Mesodermal cell (in vitro differentiated cells): ENCODE results near the gene NPTXR.

ENCODE experiments used
- H3K27ac ChIP-seq: 2 replicates; pipeline ENCODE4 v1.7.0; 2013; ENCODE audit warnings: mild to moderate bottlenecking, low read depth, low read length, moderate library complexity; ENCODE audit not compliant: severe bottlenecking
- H3K36me3 ChIP-seq: 2 replicates; pipeline ENCODE4 v1.7.1; 2013; ENCODE audit warnings: mild to moderate bottlenecking, low read length, moderate library complexity; ENCODE audit not compliant: control insufficient read depth, insufficient read depth
- H3K4me1 ChIP-seq: one replicate; pipeline ENCODE4 v1.7.1; 2013; ENCODE audit warnings: mild to moderate bottlenecking, low read length; ENCODE audit not compliant: insufficient read depth, control insufficient read depth, poor library complexity, severe bottlenecking
- H3K4me3 ChIP-seq: 2 replicates; pipeline ENCODE4 v1.7.0; 2013; ENCODE audit warnings: low read length, control low read depth, mild to moderate bottlenecking; ENCODE audit not compliant: insufficient read depth, poor library complexity, severe bottlenecking; ENCODE audit errors: extremely low read depth
- H3K9me3 ChIP-seq: 2 replicates; pipeline ENCODE4 v1.7.1; 2013; ENCODE audit warnings: mild to moderate bottlenecking, low read length, moderate library complexity; ENCODE audit not compliant: control insufficient read depth
- WGBS, 2 experiments: methylation state at CpG; one replicate each; pipeline ENCODE4 v1.1.5; 2013; ENCODE audit warnings: missing lambda C conversion rate in 2 of 2; ENCODE audit not compliant: insufficient coverage in 2 of 2; 5-methylcytosine and 5-hydroxymethylcytosine counted together

The NPTXR gene

GRCh38 chr22:38793317-38793716 lies 50.5 kb downstream of the NPTXR start:
- peak overlapping the region; percentile 83 for H3K4me3 ChIP-seq
- H3K4me1 ChIP-seq = peaks cover 8% of the 10 kb centered on the region
- 0 to 70% methylated on average over 2 to 4 of the region's 9 CpGs for WGBS, 2 experiments
- H3K36me3 ChIP-seq = peaks cover 7% of the 10 kb centered on the region
- no peaks in the 10 kb centered on the region for H3K9me3 ChIP-seq
- peak overlapping the region; percentile 52 for H3K27ac ChIP-seq

DNA sequence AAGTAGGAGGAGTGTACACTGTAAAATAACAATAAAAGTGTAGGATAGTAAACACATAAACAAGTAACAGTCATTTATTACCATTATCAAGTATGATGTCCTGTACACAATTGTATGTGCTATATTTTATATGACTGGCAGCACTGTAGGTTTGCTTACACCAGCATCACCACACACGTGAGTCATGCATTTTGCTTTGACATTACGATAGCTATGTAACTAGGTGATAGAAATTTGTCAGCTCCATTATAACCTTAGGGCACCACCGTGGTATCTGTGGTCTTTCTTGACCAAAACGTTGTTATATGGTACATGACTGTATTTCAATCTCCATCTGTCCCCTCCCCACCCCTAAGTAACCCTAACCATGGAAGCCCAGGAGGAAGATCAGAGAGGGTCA lies 51.0 kb downstream of the NPTXR start:
- Histone ChIP-seq H3K4me3 (peak overlapping the region; percentile 83), H3K4me1 (peaks cover 6% of the 10 kb centered on the region), H3K27ac (no peak overlapping the region), H3K36me3 (peaks cover 7% of the 10 kb centered on the region), H3K9me3 (no peaks in the 10 kb centered on the region)
- 100% methylated on average over 1 to 2 of the region's 4 CpGs for WGBS, 2 experiments

GRCh38 chr22:38789606-38790005 lies 54.2 kb downstream of the NPTXR start:
- Histone ChIP-seq H3K4me3 (no peak overlapping the region), H3K9me3 (no peaks in the 10 kb centered on the region), H3K4me1 (peaks cover 8% of the 10 kb centered on the region), H3K36me3 (peaks cover 7% of the 10 kb centered on the region), H3K27ac (no peak overlapping the region)
- WGBS, 2 experiments = 89 to 94% methylated on average over 4 of the region's 4 CpGs

- 80 to 92% methylated on average over 1 to 4 of the region's 6 CpGs for WGBS, 2 experiments
- Histone ChIP-seq H3K9me3 (no peaks in the 10 kb centered on the region), H3K4me3 (no peak overlapping the region), H3K4me1 (peaks cover 8% of the 10 kb centered on the region), H3K27ac (no peak overlapping the region), H3K36me3 (peaks cover 7% of the 10 kb centered on the region)
Observed at GRCh38 chr22:38788846-38789245, 55.0 kb downstream of the NPTXR start.

- H3K4me3 ChIP-seq = no peak overlapping the region
- 92 to 96% methylated on average over 7 to 11 of the region's 16 CpGs for WGBS, 2 experiments
Observed at GRCh38 chr22:38788021-38788816, 55.6 kb downstream of the NPTXR start.

GRCh38 chr22:38786631-38787030 lies 57.2 kb downstream of the NPTXR start:
- no peaks in the 10 kb centered on the region for H3K9me3 ChIP-seq
- H3K36me3 ChIP-seq = peaks cover 11% of the 10 kb centered on the region
- H3K27ac ChIP-seq = no peak overlapping the region
- 100% methylated on average over 1 to 2 of the region's 3 CpGs for WGBS, 2 experiments
- no peak overlapping the region for H3K4me3 ChIP-seq
- H3K4me1 ChIP-seq = peaks cover 17% of the 10 kb centered on the region

More at GRCh38 chr22:38788021-38788816, 55.6 kb downstream of the NPTXR start:
- Histone ChIP-seq H3K9me3 (no peaks in the 10 kb centered on the region), H3K4me1 (peaks cover 10% of the 10 kb centered on the region), H3K36me3 (peaks cover 7% of the 10 kb centered on the region), H3K27ac (no peak overlapping the region)

- no peak overlapping the region for H3K27ac ChIP-seq
- no peak overlapping the region for H3K4me3 ChIP-seq
- H3K36me3 ChIP-seq = peaks cover 18% of the 10 kb centered on the region
- peaks cover 17% of the 10 kb centered on the region for H3K4me1 ChIP-seq
- WGBS, 2 experiments = 89 to 97% methylated on average over 3 to 4 of the region's 5 CpGs
- no peaks in the 10 kb centered on the region for H3K9me3 ChIP-seq
Observed at GRCh38 chr22:38784856-38785255, 59.0 kb downstream of the NPTXR start.

DNA sequence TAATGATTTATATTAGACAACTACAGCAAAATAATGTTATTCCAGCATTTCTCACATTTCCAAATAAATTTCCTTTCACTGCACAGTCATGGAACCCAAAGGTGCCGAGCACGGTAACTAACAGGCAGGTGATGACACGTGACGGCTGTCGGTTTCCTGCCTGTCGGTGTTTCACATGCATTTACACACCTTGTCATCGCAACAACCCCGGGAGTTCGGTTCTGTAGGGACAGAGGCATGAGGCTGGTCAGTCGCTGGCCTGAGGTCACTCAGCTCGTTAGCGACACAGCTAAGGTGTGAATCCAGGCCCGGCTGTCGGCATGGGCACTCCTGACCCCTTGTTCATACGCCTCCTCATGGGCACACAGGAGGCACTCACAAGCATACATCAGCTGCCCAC lies 59.8 kb downstream of the NPTXR start:
- 93 to 94% methylated on average over 15 of the region's 15 CpGs for WGBS, 2 experiments
- peaks cover 18% of the 10 kb centered on the region for H3K36me3 ChIP-seq
- no peaks in the 10 kb centered on the region for H3K9me3 ChIP-seq
- peaks cover 17% of the 10 kb centered on the region for H3K4me1 ChIP-seq
- no peak overlapping the region for H3K4me3 ChIP-seq
- H3K27ac ChIP-seq = no peak overlapping the region

GRCh38 chr22:38783095-38783615 lies 60.7 kb downstream of the NPTXR start:
- no peak overlapping the region for H3K4me3 ChIP-seq
- peaks cover 17% of the 10 kb centered on the region for H3K4me1 ChIP-seq
- peaks cover 18% of the 10 kb centered on the region for H3K36me3 ChIP-seq
- H3K9me3 ChIP-seq = no peaks in the 10 kb centered on the region
- WGBS, 2 experiments = 88 to 89% methylated on average over 1 to 4 of the region's 14 CpGs
- peak overlapping the region; percentile 36 for H3K27ac ChIP-seq

- H3K4me3 ChIP-seq = no peak overlapping the region
- H3K4me1 ChIP-seq = peaks cover 17% of the 10 kb centered on the region
- H3K36me3 ChIP-seq = peaks cover 18% of the 10 kb centered on the region
- no peak overlapping the region for H3K27ac ChIP-seq
- H3K9me3 ChIP-seq = no peaks in the 10 kb centered on the region
- 75 to 90% methylated on average over 8 to 9 of the region's 13 CpGs for WGBS, 2 experiments
Observed at GRCh38 chr22:38782402-38783094, 61.3 kb downstream of the NPTXR start.
